GM18907 (cell line): ENCODE results near the gene RPP38.
A peak's percentile ranks its signal among the peaks of the same experiment; 100 is the strongest.

Source experiments
- ATAC-seq: cut with Tn5 transposase; IDR thresholded peaks from one replicate; pipeline ENCODE4 v1.9.1; 2021; ENCODE audit warnings: mild to moderate bottlenecking, moderate library complexity; ENCODE audit not compliant: unreplicated experiment

RPP38 gene

GRCh38 chr10:15097011-15097812 is at the start of gene RPP38:
Gene RPP38, plus strand, starts transcription at chr10:15097355. Its CDS starts 5,960 bp downstream, at chr10:15103315.
- peak; percentile 90 for ATAC-seq

GRCh38 chr10:15049533-15049932 is 47.6 kb upstream of the RPP38 start:
- ATAC-seq, result no peak

GRCh38 chr10:15052121-15052520 is 45.0 kb upstream of the RPP38 start:
- no peak for ATAC-seq

- ATAC-seq, result no peak
These were observed 44.1 kb upstream of the RPP38 start for GRCh38 chr10:15053061-15053460.

- ATAC-seq, result no peak
These were observed 38.5 kb upstream of the RPP38 start for GRCh38 chr10:15058689-15059088.

GRCh38 chr10:15059914-15060313 is 37.2 kb upstream of the RPP38 start:
- no peak for ATAC-seq

- ATAC-seq, result no peak
These were observed 36.5 kb upstream of the RPP38 start for GRCh38 chr10:15060638-15061037.

- no peak for ATAC-seq
These were observed 30.0 kb upstream of the RPP38 start for GRCh38 chr10:15067154-15067553.

- no peak for ATAC-seq
These were observed 28.4 kb upstream of the RPP38 start for GRCh38 chr10:15068802-15069201.

- ATAC-seq, result no peak
These were observed 27.9 kb upstream of the RPP38 start for GRCh38 chr10:15069230-15069629.

GRCh38 chr10:15072358-15072757 is 24.8 kb upstream of the RPP38 start:
- no peak for ATAC-seq

- no peak for ATAC-seq
These were observed 21.7 kb upstream of the RPP38 start for GRCh38 chr10:15075421-15075820.

GRCh38 chr10:15083674-15084501 is 13.3 kb upstream of the RPP38 start:
- no peak for ATAC-seq

GRCh38 chr10:15084502-15084922 is 12.6 kb upstream of the RPP38 start:
- ATAC-seq, result no peak

GRCh38 chr10:15088428-15089261 is 8.5 kb upstream of the RPP38 start, which contains the start of gene ACBD7:
Gene ACBD7, minus strand, starts transcription at chr10:15088776. Its CDS starts 48 bp downstream, at chr10:15088728.
- peak; percentile 99 for ATAC-seq

GRCh38 chr10:15091418-15091817 is 5.7 kb upstream of the RPP38 start:
- no peak for ATAC-seq

GRCh38 chr10:15092855-15093408 is 4.2 kb upstream of the RPP38 start:
- no peak for ATAC-seq

GRCh38 chr10:15096661-15097010 is 519 bp upstream of the RPP38 start:
- peak; percentile 32 for ATAC-seq

GRCh38 chr10:15099886-15100285 is 2.7 kb downstream of the RPP38 start:
- no peak for ATAC-seq

- no peak for ATAC-seq
These were observed 6.4 kb downstream of the RPP38 start for GRCh38 chr10:15103513-15103912.
